HG03571 (cell line): ENCODE data around the gene KDM4B.

Experiments used
- ATAC-seq: cut with Tn5 transposase; IDR thresholded peaks from one replicate; pipeline ENCODE4 v1.9.1; 2021; ENCODE audit not compliant: unreplicated experiment

The KDM4B gene

DNA sequence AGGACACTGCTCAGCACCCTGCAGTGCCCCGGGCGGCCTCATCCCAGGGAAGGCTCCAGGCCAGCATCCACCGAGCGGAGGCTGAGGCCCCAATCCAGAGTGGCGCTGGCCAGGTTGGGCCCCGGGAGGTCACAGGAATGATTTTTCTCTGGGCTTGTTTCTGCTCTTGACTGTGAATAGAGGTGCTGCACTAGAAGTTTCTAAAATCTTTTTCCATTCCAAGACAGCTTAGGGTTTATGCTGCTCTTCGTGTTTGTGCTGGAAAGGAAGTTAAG is 15.1 kb downstream of the KDM4B start:
- ATAC-seq = no peak

DNA sequence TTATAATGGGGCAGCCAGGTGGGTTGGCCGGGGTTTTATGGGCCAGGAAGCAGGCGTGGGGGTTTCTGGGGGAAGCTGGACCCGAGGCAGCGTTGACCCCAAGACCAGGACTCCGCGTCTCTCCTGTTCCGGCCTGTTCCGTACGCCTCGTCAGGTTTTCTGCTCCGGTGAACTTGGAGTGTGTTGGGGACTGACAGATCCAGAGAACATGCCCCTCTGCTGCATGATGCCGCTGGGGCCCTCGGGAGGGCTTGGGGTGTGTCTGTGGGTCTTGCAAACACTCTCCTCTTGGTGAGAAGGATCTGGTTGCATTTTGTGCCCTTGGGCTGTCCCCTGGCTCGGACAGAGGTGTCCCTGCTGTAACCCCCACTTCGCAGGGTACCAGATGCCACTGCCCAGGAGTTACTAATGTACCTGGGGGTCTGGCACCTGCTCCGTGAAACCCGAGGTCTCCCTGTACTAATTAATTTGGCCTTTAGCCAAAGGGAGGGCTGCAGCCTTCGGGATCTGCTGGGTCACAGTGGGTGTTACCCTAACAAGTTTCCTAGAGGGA is 15.6 kb downstream of the KDM4B start:
- ATAC-seq = no peak

DNA sequence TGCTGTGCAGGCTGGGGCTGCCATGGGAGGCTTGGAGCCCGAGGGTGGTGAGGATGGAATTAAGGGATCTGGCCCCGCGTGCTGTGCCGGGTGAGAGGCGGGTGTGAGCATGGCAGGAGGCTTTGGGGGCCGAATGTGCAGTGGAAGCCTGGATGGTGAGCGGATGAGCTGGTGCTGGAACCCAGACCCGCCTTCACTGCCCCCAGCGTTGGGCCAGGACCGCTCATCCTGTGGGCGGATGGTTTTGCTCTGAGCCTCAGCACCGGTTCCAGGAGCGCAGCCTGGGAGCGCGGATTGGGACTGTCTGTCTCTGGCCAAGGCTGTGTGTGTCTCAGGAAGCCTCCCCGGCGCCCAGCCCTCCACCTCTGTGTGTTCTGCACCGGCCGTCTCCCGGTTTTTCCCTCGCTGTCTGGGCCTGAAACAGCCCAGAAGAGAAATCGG is 16.7 kb downstream of the KDM4B start:
- no peak for ATAC-seq

DNA sequence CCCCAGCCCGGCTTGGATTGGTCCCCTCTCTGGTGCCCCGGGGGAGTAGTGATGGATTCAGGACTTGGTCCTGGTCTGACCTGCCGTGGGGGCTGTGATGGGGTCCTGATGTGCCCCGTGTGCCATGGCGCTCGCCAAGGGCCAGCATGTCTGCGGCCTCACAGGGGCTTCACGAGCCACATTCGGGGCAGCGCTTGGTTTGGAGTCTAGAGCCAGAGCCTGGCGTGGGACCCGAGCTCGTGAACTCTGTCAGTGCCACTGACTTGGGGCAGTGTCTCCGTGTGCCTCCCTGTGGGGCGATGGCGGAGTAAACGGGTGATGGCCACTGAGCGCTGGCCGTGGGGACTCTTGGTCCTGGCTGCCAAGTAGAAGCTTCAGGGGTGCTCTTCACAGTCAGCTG is 17.1 kb downstream of the KDM4B start:
- ATAC-seq = no peak

DNA sequence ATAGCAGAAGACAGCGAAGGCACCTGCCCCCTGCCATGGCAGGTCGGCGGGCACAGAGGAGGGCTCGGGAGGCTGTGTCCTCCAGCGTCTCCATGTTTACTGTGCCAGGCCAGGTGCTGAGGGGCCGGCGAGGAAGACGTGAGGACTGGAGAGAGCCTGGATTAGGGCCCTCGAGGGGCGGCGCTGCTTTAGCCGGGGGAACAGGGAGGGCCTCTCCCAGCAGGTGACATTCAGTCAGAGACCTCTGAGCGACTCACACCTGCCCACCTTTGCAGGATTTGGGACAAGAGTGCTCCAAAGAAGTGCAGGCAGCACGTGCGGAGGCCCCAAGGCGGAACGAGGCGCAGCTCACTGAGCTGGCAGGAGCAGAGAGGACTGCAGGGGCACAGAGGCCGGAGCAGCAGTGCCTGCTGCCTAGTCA is 17.6 kb downstream of the KDM4B start:
- no peak for ATAC-seq

DNA sequence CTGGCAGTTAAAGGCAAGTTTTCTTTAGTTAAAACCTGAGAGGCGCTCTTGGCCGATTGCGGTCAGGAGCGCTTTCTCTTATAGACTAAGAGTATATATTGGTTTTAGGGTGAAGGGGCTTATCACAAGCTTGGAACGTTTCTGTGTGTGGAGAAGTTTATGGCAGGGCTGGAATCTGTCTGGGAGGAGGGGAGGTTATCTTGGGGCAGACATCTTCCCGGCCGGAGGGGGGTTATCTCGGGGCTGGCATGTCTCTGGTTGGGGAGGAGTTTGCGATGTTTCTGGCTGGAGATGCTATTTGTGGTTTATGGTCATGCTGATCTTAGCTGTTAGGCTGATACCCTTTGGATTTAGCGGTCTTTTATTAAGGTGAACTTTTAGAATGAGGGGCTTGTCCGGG is 18.3 kb downstream of the KDM4B start:
- ATAC-seq = no peak

DNA sequence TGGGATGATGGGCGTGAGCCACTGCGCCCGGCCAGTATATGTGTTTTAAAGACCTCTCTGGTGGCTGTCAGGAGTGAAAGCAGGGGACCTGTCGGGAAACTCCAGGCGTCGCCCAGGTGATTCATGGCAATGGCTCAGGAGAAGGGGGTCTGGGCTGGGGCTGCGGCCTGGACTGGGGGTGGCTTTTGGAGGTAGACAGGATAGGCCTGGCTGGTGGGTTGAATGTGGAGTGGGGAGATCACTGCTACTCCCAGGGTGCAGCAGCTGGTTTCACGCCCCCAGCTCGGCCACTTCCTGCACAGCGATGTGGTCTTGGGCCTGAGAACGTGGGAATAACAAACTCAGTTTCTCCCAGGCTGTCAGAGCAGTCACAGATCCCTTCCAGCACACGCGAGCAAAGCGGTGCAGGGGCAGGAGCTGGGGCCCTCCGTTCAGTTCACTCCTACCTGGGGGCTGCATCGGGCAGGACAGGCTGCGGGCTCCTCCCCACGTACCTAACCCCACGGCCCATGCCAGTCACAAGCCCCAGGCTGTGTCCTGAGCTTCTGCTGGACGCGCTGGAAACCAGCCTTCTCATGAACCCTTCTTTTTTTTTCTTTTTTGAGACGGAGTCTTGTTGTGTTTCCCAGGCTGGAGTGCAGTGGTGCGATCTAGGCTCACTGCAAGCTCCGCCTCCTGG is 18.9 kb downstream of the KDM4B start:
- no peak for ATAC-seq

DNA sequence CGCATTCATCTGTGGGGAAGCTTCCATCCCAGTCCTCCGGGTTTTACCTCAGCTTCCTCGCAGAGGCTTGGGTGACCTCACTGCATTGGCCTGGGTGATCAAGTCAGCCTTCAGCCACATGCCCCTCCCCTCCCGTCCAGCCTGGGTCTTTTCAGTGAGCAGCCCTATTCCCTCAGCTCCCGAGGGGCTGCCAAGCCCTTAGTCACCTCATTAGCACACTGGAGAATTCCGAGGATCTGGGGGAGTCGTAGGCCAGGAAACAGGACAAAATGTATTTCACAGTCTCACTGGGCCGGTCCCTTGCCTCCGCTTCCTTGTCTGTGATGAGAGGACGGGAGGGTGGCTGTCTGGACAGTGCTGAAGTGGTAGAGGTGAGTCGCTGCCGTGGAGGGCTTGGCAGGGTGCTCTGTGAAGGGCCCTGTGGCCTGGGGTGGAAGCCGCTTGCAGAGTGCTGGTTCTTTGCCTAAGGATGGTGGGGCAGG is 19.9 kb downstream of the KDM4B start:
- no peak for ATAC-seq

DNA sequence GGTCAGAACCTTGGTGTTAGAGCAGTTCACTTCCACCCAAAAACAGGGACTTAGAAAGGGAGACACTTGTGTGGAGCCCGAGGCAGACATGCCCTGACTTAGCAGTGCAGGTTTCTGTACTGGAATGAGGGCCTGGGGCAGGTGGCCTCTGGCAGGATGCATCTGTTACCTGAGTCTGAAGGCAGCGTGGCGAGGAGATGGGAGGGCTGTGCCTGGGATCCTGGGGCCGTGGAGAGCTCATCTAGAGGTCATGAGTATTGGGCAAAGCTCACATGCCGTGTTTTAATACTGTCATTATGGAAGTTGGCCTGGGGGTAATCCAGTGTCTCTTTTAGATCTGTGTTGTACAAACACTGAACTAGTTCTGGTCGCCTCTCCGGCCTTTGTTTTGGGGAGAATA is 21.4 kb downstream of the KDM4B start:
- no peak for ATAC-seq

DNA sequence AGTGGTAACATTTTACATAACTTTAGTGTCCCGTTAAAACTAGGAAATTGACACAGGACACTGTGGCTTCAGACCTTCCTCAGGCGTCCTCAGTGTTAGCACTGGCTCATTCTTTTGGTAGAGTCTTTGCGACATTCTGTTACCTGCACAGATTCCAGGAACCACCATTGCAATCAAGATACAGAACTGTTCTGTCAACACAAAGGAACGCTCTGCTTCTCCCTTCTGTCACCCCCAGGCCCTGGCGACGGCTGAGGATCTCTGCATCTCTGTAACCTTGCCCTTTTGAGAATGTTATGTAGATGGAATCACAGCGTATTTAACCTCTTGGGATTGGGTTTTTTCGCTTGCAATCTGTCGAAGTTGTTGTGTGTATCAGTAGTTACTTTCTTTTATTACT is 22.6 kb downstream of the KDM4B start:
- no peak for ATAC-seq

DNA sequence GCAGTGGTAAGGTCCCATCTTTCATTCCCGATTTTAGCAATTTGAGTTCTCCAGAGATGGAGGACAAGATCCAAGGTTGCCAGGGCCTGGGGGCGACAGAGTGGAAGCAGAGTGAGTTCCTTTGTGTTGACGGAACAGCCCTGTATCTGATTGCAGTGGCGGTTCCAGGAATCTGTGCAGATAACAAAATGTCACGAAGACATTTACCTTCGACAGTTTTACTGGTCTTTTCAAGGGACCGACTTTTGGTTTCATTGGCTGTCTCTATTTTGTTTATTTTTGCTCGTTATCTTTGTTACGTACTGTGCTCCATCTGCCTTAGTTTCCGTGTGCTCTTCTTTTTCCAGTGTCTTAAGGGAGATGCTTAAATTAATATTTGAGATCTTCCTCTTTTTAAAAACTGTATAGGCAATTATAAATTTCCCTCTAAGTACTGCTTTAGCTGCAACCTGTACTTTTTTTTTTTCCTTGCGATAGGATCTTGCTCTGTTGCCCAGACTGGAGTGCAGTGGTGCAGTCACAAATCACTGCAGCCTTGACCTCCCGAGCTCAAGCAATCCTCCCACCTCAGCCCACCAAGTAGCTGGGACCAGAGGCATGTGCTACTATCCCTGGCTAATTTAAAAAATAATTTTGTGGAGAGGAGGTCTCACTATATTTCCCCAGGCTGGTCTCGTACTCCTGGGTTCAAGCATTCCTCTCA is 23.2 kb downstream of the KDM4B start:
- no peak for ATAC-seq

DNA sequence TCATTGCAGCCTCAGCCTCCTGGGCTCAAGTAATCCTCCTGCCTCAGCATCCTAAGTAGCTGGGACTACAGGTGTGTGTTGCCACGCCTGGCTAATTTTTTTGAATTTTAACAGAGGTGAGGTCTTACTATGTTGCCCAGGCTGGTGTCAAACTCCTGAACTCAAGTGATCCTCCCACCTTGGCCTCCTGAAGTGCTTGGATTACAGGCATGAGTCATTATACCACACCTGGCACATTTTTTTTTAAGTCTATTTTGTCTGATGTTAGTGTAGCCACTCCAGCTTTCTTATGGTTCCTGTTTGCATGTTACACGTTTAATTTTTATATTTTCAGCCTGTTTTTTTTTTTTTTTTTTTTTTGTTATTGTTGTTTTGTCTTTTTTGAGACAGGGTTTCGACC is 24.8 kb downstream of the KDM4B start:
- no peak for ATAC-seq

DNA sequence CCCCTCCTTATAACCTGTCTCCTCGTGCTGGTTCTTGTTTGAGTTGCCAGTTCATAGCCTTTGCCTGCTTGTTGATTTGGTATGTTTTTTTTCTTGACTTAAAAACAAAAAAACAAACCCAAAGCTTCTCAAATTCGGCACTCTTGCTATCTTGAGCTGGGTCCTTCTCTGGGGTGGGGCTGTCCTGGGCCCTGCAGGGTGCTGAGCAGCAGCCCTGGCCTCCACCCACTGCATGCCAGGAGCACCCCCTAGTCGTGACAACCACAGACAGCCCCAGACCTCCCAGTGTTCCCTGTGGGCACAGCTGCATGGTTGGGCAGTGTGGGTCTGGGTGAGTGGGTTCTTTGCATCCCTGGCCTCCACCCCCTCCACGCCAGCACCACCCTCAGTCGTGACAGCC is 27.8 kb downstream of the KDM4B start:
- no peak for ATAC-seq

DNA sequence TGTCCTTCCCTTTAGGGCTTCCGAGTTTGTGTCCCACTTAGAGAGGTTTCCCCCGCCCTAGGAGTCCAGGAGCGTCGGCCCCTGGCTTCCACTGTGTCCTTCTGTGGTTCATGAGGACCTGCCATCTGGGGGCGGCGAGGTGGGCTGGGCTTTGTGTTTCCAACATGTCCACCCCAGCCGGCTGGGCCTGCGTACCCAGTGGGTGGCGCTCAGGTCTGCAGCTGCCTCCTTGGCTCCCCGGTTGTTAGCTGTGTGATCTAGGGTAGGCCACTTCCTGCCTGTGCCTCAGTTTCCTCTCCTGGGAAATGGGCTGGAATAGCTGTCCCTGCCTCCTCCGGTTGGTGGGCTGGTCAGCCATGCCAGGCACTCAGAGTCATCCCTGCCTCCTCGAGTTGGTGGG is 28.4 kb downstream of the KDM4B start:
- no peak for ATAC-seq

DNA sequence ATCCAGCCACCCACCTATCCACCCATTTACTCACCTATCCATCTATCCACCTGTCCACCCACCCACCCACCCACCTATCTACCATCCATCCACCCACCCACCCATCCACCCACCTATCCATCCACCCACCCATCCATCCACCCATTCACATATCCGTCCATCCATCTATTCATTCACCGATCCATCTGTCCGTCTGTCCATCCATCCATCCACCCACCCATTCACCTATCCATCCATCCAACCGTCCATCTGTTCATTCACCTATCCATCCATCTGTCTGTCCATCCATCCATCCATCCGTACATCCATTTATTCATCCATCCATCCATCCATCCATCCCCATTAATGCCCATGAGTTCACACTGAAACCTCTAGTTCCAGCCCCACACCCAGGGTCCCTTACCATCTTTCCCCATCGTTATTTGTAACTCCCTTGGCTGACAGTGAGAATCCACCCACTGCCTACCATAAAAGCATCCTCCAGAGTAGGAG is 31.3 kb downstream of the KDM4B start:
- ATAC-seq = no peak

DNA sequence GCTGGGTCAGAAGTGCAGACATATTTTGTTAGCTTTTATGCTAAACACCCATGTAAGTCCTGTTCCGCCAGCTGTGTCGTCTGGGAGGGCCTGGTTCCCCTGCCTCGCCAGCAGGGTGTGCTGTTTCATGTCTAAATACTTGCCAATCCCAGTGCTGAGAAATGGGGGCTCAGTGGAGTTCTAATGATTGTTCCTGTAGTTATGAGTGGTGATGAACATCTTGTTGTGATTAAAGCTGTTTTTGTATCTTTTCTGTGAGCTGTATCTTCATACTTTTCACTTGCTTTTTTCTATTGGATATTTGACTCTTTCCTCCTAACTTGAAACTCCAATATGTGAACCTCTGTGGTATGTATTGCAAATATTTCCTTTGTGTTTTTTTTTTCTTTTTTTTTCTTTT is 32.7 kb downstream of the KDM4B start:
- no peak for ATAC-seq

DNA sequence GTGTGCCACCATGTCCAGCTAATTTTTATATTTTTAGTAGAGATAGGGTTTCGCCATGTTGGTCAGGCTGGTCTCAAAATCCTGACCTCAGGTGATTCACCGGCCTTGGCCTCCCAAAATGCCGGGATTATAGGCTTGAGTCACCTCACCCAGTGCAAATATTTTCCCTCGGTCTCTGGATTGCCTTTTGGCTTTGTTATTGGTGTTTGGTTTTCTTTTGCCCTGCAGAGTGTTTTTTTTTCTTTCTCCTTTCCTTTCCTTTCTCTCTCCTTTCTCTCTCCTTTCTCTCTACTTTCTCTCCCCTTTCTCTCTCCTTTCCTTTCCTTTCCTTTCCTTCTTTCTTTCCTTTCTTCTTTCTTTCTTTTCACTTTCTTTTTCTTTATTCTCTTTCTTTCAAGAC is 33.2 kb downstream of the KDM4B start:
- no peak for ATAC-seq

DNA sequence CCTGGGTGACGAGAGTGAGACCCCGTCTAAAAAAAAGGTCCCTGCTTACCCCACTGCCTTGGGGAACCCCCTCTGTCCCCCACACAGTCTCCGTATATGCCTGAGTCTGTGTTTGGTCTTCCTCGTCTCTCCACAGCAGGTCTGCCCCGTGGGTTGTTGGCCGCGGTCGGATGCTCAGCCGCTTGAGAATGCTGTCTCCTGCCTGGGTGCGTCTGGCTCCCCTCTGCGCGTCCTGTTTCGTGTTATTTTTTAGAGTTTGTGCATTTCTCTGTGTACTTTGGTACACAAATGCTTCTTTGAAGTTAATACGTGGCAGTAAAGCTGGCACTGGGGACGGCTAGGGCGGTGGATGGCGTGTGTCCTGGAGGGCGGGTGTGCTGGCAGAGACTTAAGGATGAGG is 34.9 kb downstream of the KDM4B start:
- no peak for ATAC-seq

DNA sequence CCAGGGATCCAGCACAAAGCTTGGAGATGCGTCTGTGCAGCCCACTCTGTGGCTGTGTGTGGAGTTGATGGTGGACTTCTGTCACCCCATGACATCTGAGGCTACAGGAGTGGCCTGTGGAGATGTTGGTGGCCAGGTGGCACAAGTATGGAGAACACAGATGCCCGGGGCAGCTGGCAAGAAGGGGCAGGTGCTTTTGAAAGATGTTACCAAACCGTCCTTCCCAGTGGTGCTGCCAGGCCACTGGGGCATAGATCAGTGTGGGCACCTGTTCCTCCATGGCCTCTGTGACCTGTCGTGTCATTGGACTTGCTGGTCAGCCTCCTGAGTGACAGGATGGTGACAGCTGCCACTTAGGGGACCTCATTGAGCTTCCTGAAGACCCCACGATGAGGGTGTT is 36.2 kb downstream of the KDM4B start:
- no peak for ATAC-seq

DNA sequence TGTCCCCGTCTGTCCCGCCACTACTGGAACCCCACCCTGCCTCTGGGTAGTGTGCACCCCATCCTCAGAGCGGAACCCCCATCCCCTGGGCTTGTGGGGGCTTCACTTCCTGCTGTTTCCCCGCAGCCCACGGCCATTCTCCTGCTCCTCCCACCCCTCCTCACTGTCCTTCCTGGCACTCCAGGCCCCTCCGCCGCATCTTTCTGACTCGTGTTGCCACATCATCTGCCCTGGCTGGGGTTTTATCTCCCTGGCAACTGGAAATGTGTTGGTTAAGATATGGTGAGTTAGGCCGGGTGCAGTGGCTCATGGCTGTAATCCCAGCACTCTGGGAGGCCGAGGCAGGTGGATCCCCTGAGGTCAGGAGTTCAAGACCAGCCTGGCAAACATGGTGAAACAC is 37.3 kb downstream of the KDM4B start:
- ATAC-seq = no peak

DNA sequence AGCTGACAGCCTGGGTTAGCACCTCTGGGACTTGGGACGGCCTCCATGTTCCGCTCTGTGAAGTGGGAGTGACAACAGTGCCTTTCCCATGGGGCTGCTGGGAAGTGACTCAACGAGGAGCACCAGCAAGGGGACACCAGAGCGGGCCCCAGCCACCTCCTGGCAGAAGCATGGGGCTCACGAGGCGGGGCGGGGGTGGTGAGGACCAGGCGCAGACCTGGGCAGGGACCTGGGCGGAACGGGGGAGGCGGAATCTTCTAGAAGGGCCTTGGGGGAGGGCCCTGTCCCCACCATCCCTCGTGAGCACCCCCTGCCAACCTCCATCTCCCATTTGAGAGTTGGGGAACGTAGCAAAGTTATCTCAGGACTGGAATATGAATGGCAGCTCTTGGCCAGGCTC is 37.9 kb downstream of the KDM4B start:
- no peak for ATAC-seq

DNA sequence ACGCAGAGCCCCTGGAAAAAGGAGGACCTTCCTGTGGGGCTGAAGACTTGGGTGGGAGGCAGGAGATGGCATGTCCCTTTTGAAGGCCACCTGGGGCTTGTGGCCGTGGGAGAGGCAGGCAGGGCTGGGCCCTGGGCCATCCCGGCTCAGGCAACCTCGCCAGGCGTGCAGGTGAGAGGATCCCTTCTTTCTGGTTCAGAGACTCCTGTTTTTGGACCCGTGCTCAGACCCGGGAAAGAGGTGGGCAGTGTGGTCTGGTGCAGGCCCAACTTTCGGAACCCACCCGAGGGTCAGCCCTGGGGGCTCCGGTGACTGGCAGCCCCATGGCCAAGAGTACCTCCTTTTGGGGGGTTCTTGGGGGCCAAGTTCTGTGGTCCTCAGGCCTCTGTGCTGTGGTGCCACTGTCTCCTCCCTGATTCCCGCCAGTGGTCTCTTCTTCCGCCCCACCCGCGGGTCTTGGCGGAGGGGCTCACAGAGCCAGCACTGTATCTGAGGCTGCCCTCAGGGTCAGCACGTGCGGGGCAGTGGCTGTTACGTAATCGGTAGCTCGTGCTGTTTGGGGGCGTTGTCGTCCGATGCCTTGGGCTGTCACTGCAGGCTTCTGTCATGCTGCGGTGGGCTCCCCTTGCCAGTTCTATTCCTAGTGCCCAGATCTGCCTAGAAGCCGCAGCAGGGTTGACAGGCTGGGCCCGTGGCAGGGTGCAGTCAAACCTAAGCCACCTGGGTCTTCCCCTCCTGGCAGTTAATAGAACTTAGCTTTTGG is 42.7 kb downstream of the KDM4B start:
- ATAC-seq = no peak
